ENCODE results near the gene DNAJC5.
"Not testable (repeated sequence)": the region's sequence is repeated elsewhere in the genome, so short reads cannot be mapped to it uniquely, and the experiment has no call there.

- not testable (repeated sequence) for TF ChIP-seq EZH2phosphoT487 (IDR thresholded peaks at IDR 0.05; ENCODE audit: unreplicated experiment); CTCF (conservative IDR thresholded peaks at IDR 0.05; ENCODE audit: low read depth in 2 of 2)
Measured at GRCh38 chr20:63960654-63961621, 66.0 kb downstream of the DNAJC5 start.
